Body of pancreas (tissue), 4 donors: ENCODE measurements around the gene FBXL15. TPM values are rescaled to one million over a fixed set of nuclear protein-coding genes. Genes with fewer than 3 reads are reported as not detected.

ENCODE experiments used
- ATAC-seq: fragments of 150-250 bp; one replicate; pipeline ENCODE4 v1.9.1; 2016
- DNase-seq, 4 donors: peaks; one replicate each; pipeline ENCODE4 v3.0.0-alpha.2; 2019
- H3K27ac ChIP-seq, 4 donors: fragments of 200-600 bp; sonication (generic); 1 replicate in 3 of 4; 2 replicates in 1 of 4; pipeline versions ENCODE4 v1.5.1 to v1.6.1; 2016 to 2019; ENCODE audit warnings: mild to moderate bottlenecking in 1 of 4, mixed read lengths in 1 of 4, moderate library complexity in 1 of 4
- H3K27me3 ChIP-seq, 2 donors: fragments of 200-600 bp; sonication (generic); one replicate each; pipeline ENCODE4 v1.6.0; 2016; ENCODE audit warnings: mild to moderate bottlenecking in 1 of 2
- H3K36me3 ChIP-seq, 2 donors: fragments of 200-600 bp; sonication (generic); replicated peaks in 1 of 2; 2 replicates each; pipeline ENCODE4 v1.5.1; 2016; ENCODE audit warnings: low read depth in 2 of 2; ENCODE audit not compliant: insufficient read depth in 1 of 2
- H3K4me1 ChIP-seq: fragments of 200-600 bp; sonication (generic); one replicate; pipeline ENCODE4 v1.6.0; 2016
- H3K4me3 ChIP-seq, 2 donors: fragments of 200-600 bp; sonication (generic); 1 replicate in 1 of 2; 2 replicates in 1 of 2; pipeline ENCODE4 v1.5.1; 2016 to 2019
- H3K9me3 ChIP-seq, 3 donors: fragments of 200-600 bp; sonication (generic); 1 replicate in 2 of 3; 2 replicates in 1 of 3; pipeline ENCODE4 v1.5.1; 2016
- CTCF ChIP-seq, 7 experiments: fragments of 450-650 bp in 4 of 7; fragments of 200-600 bp in 3 of 7; sonication (generic) in 3 of 7; IDR thresholded peaks; one replicate each; pipeline ENCODE4 v1.5.1; 2016 to 2019; ENCODE audit warnings: antibody characterized with exemption in 7 of 7
- POLR2A ChIP-seq, 3 donors: fragments of 450-650 bp; IDR thresholded peaks; one replicate each; pipeline ENCODE4 v1.6.1; 2016; ENCODE audit warnings: antibody characterized with exemption in 3 of 3, mild to moderate bottlenecking in 2 of 3
- WGBS, 2 donors: methylation state at CpG; one replicate each; pipeline ENCODE4 v1.1.5; 2017; 5-methylcytosine and 5-hydroxymethylcytosine counted together
- intact Hi-C: fragments of 100-400 bp; cut with DNase I; formaldehyde crosslinking; loops from one replicate; pipeline ENCODE4 v1.15.1; 2023
- microRNA counts, 2 donors: library from miRNA; unstranded; fragments of <30 nt; microRNA quantifications; one replicate each; lab custom pipeline; 2017
- microRNA-seq, 2 donors: library from miRNA; unstranded; fragments of <30 nt; microRNA quantifications; one replicate each; pipeline ENCODE4, GENCODE V29; 2016; ENCODE audit warnings: borderline number of aligned reads in 2 of 2, borderline replicate concordance in 2 of 2
- small RNA-seq: library from RNA; depleted of rRNA; stranded (forward); fragments of <200 nt; gene quantifications from one replicate; pipeline ENCODE3, GENCODE V24; 2016
- total RNA-seq, 2 donors: library from RNA; depleted of rRNA; stranded (reverse); fragments of >200 nt; gene quantifications; one replicate each; pipeline ENCODE4 v1.1.0, GENCODE V29; 2016

The FBXL15 gene
- total RNA-seq, 2 donors from 2014 or later, result 12.7 to 38.6 TPM

- Histone ChIP-seq H3K27ac (no peak overlapping the region), H3K9me3 (no peaks in the 10 kb centered on the region)
- 84 to 85% methylated on average over 6 of the region's 6 CpGs for WGBS, 2 donors
Measured at GRCh38 chr10:102467318-102467717, 46.7 kb downstream of the FBXL15 start.

GRCh38 chr10:102467971-102468438 is 47.4 kb downstream of the FBXL15 start:
- no peaks in the 10 kb centered on the region for H3K27me3 ChIP-seq
- TF ChIP-seq CTCF (IDR thresholded peaks at IDR 0.05) (no peak), POLR2A (IDR thresholded peaks at IDR 0.05) (no peak)
- H3K4me3 ChIP-seq, result no peak overlapping the region
- peak overlapping the region in 1 of 4 donors; percentile 12 for H3K27ac ChIP-seq
- no peaks in the 10 kb centered on the region for H3K9me3 ChIP-seq
- WGBS, 2 donors, result 24 to 31% methylated on average over 6 of the region's 6 CpGs
- ATAC-seq, result peak; percentile 43
- peak; percentile 36 to 66 (median 48) for DNase-seq
- no peaks in the 10 kb centered on the region for H3K36me3 ChIP-seq
- intact Hi-C loops, result no loop called here
- H3K4me1 ChIP-seq, result peaks cover 4% of the 10 kb centered on the region

More at GRCh38 chr10:102467318-102467717, 46.7 kb downstream of the FBXL15 start:
- Histone ChIP-seq H3K4me3 (no peak overlapping the region), H3K36me3 (no peaks in the 10 kb centered on the region), H3K4me1 (peaks cover 4% of the 10 kb centered on the region), H3K27me3 (no peaks in the 10 kb centered on the region)
- DNase-seq (no peak), ATAC-seq (no peak)
- intact Hi-C loops, result no loop called here
- TF ChIP-seq CTCF (IDR thresholded peaks at IDR 0.05) (no peak), POLR2A (IDR thresholded peaks at IDR 0.05) (no peak)

- H3K9me3 ChIP-seq, result no peaks in the 10 kb centered on the region
- intact Hi-C loops, result no loop called here
- H3K4me1 ChIP-seq, result no peaks in the 10 kb centered on the region
- no peaks in the 10 kb centered on the region for H3K27me3 ChIP-seq
- TF ChIP-seq POLR2A (IDR thresholded peaks at IDR 0.05) (no peak), CTCF (IDR thresholded peaks at IDR 0.05) (no peak)
- peak overlapping the region in 1 of 4 donors; percentile 6 for H3K27ac ChIP-seq
- WGBS, 2 donors, result 59 to 86% methylated on average over 9 of the region's 9 CpGs
- no peaks in the 10 kb centered on the region for H3K36me3 ChIP-seq
- H3K4me3 ChIP-seq, result no peak overlapping the region
- ATAC-seq, result peak; percentile 11
- no peak for DNase-seq
Measured at GRCh38 chr10:102468683-102469082, 48.0 kb downstream of the FBXL15 start.

- H3K4me1 ChIP-seq, result no peaks in the 10 kb centered on the region
- no peak overlapping the region for H3K4me3 ChIP-seq
- no peaks in the 10 kb centered on the region for H3K27me3 ChIP-seq
- no peaks in the 10 kb centered on the region for H3K9me3 ChIP-seq
- no peak for DNase-seq
- no peaks in the 10 kb centered on the region for H3K36me3 ChIP-seq
- intact Hi-C loops, result no loop called here
- TF ChIP-seq CTCF (IDR thresholded peaks at IDR 0.05) (no peak), POLR2A (IDR thresholded peaks at IDR 0.05) (no peak)
- H3K27ac ChIP-seq, result no peak overlapping the region
- WGBS, 2 donors, result 89 to 90% methylated on average over 15 to 36 of the region's 36 CpGs
- ATAC-seq, result no peak
Measured at GRCh38 chr10:102470579-102471546, 50.2 kb downstream of the FBXL15 start.

MicroRNAs encoded within 50 kb of the gene (microRNA counts, 767-probe panel; counts per million panel counts)
- microRNA hsa-miR-146b-3p (lab: Ali Mortazavi, UCI), result 0 to 736 counts per million in 2 donors
- microRNA hsa-miR-146b-5p (lab: Ali Mortazavi, UCI), result 0 to 736 counts per million in 2 donors

Small RNAs within 50 kb of the gene (microRNA-seq; reads per million reads assigned to microRNA genes)
- gene MIR146B, result 811 to 1,359 reads per million in 2 donors

Small RNAs within 50 kb of the gene (small RNA-seq; reads per million reads assigned to genes)
- 2,025 reads per million, percentile 99 among the genes with 10 or more reads in this experiment for gene MIR146B

Other genes starting within 250 kb of the FBXL15 start
- not detected for gene ELOVL3, start 194.5 kb upstream of the FBXL15 start, total RNA-seq
- not detected for gene PITX3, start 179.3 kb upstream of the FBXL15 start, total RNA-seq
- 10 to 100 TPM; 23.1 to 24.1 TPM for gene GBF1, start 175.3 kb upstream of the FBXL15 start, total RNA-seq
- 10 to 100 TPM; 17.9 to 30.0 TPM for gene NFKB2, start 25.1 kb upstream of the FBXL15 start, total RNA-seq
- gene PSD, start 2.1 kb upstream of the FBXL15 start, total RNA-seq, result 1 to 10 TPM; 2.6 to 5.3 TPM
- gene CUEDC2, start 11.7 kb downstream of the FBXL15 start, total RNA-seq, result 10 to 100 TPM; 30.3 to 35.5 TPM
- 1 to 10 TPM in 1 of 2 donors, under 1 TPM in 1; 0.66 to 4.2 TPM for gene C10orf95, start 30.7 kb downstream of the FBXL15 start, total RNA-seq
- gene ACTR1A, start 81.9 kb downstream of the FBXL15 start, total RNA-seq, result 10 to 100 TPM; 35.5 to 55.0 TPM
- gene SUFU, start 83.1 kb downstream of the FBXL15 start, total RNA-seq, result 1 to 10 TPM; 3.1 to 6.6 TPM
- gene TRIM8, start 223.6 kb downstream of the FBXL15 start, total RNA-seq, result 100 to 1,000 TPM; 121 to 156 TPM